Fibroblast of lung (primary cell): Measurements from ENCODE around the gene SEMA5A.

Source experiments
- CTCF ChIP-seq, 2 donors: IDR thresholded peaks in 1 of 2; conservative IDR thresholded peaks in 1 of 2; 1 replicate in 1 of 2; 2 replicates in 1 of 2; pipeline ENCODE4 v1.5.1; 2011 to 2012; ENCODE audit warnings: low read length in 2 of 2, control low read depth in 1 of 2, inconsistent platforms in 1 of 2, low read depth in 1 of 2, mild to moderate bottlenecking in 1 of 2
- EZH2 ChIP-seq: IDR thresholded peaks from 2 replicates; pipeline ENCODE4 v1.5.1; 2012; ENCODE audit warnings: low read length, control low read depth, mild to moderate bottlenecking; ENCODE audit errors: missing control alignments

- TF ChIP-seq CTCF (conservative IDR thresholded peaks at IDR 0.05 in 1 of 2, IDR thresholded peaks at IDR 0.05 in 1 of 2; ENCODE audit: low read depth in 1 of 2, low read length in 2 of 2) (no peak), EZH2 (no peak)
Observed at GRCh38 chr5:9188131-9188530, 357.7 kb downstream of the SEMA5A start.
